AG09309 (cell line): ENCODE results near the gene PRPF4.

Experiments
- DNase-seq: peaks from one replicate; pipeline ENCODE4 v3.0.0-alpha.2; 2010; ENCODE audit warnings: low read depth
- H3K4me3 ChIP-seq: 2 replicates; pipeline ENCODE4 v1.5.1; 2011; ENCODE audit warnings: mild to moderate bottlenecking, low read depth, low read length, moderate library complexity; ENCODE audit not compliant: control insufficient read depth
- CTCF ChIP-seq: IDR thresholded peaks from 2 replicates; pipeline ENCODE4 v1.5.1; 2011; ENCODE audit warnings: mild to moderate bottlenecking, low read depth, low read length, inconsistent platforms; ENCODE audit not compliant: insufficient read depth, control insufficient read depth; ENCODE audit errors: missing control alignments

Gene PRPF4

GRCh38 chr9:113250807-113251206 is 24.7 kb upstream of the PRPF4 start:
- TF ChIP-seq CTCF = no peak
- no peak for DNase-seq
- H3K4me3 ChIP-seq = no peak overlapping the region

GRCh38 chr9:113254991-113255390 is 20.5 kb upstream of the PRPF4 start:
- H3K4me3 ChIP-seq = no peak overlapping the region
- DNase-seq = no peak
- no peak for TF ChIP-seq CTCF

GRCh38 chr9:113255438-113255837 is 20.0 kb upstream of the PRPF4 start:
- TF ChIP-seq CTCF = no peak
- DNase-seq = no peak
- H3K4me3 ChIP-seq = no peak overlapping the region

GRCh38 chr9:113257863-113258262 is 17.6 kb upstream of the PRPF4 start:
- no peak for DNase-seq
- no peak for TF ChIP-seq CTCF
- H3K4me3 ChIP-seq = no peak overlapping the region

- no peak for TF ChIP-seq CTCF
- DNase-seq = no peak
- H3K4me3 ChIP-seq = no peak overlapping the region
Measured at GRCh38 chr9:113258282-113258681, 17.2 kb upstream of the PRPF4 start.

GRCh38 chr9:113261917-113262671 is 13.4 kb upstream of the PRPF4 start:
- H3K4me3 ChIP-seq = no peak overlapping the region
- no peak for DNase-seq
- TF ChIP-seq CTCF = no peak
